ENCODE results near the gene SBF2.
"Not testable (repeated sequence)": the region's sequence is repeated elsewhere in the genome, so short reads cannot be mapped to it uniquely, and the experiment has no call there.

SBF2 gene

GRCh38 chr11:9943386-9944110 is 350.5 kb downstream of the SBF2 start:
- no peak for DNase-seq

GRCh38 chr11:9941991-9942390 is 352.0 kb downstream of the SBF2 start:
- no peak for DNase-seq

- DNase-seq, result not testable (repeated sequence)
Measured at GRCh38 chr11:9939150-9939549, 354.9 kb downstream of the SBF2 start.

- DNase-seq, result no peak
Measured at GRCh38 chr11:9936754-9937153, 357.3 kb downstream of the SBF2 start.

- DNase-seq, result not testable (repeated sequence)
Measured at GRCh38 chr11:9932843-9933242, 361.2 kb downstream of the SBF2 start.

GRCh38 chr11:9930562-9931331 is 363.3 kb downstream of the SBF2 start:
- not testable (repeated sequence) for DNase-seq

GRCh38 chr11:9927670-9928069 is 366.3 kb downstream of the SBF2 start:
- no peak for DNase-seq

GRCh38 chr11:9923280-9923679 is 370.7 kb downstream of the SBF2 start:
- DNase-seq, result no peak

GRCh38 chr11:9922806-9923205 is 371.2 kb downstream of the SBF2 start:
- DNase-seq, result no peak

GRCh38 chr11:9916480-9916879 is 377.5 kb downstream of the SBF2 start:
- DNase-seq, result no peak

- no peak for DNase-seq
Measured at GRCh38 chr11:9914064-9914463, 380.0 kb downstream of the SBF2 start.

GRCh38 chr11:9905960-9906791 is 387.8 kb downstream of the SBF2 start:
- DNase-seq, result no peak

- no peak for DNase-seq
Measured at GRCh38 chr11:9905501-9905951, 388.5 kb downstream of the SBF2 start.

GRCh38 chr11:9903579-9903978 is 390.4 kb downstream of the SBF2 start:
- no peak for DNase-seq

GRCh38 chr11:9901943-9902342 is 392.1 kb downstream of the SBF2 start:
- DNase-seq, result no peak

- not testable (repeated sequence) for DNase-seq
Measured at GRCh38 chr11:9900253-9900652, 393.8 kb downstream of the SBF2 start.

GRCh38 chr11:9899676-9900075 is 394.3 kb downstream of the SBF2 start:
- DNase-seq, result no peak

- DNase-seq, result no peak
Measured at GRCh38 chr11:9896902-9897301, 397.1 kb downstream of the SBF2 start.

- DNase-seq, result no peak
Measured at GRCh38 chr11:9895006-9895405, 399.0 kb downstream of the SBF2 start.

GRCh38 chr11:9893474-9893873 is 400.5 kb downstream of the SBF2 start:
- DNase-seq, result no peak

GRCh38 chr11:9888938-9889337 is 405.1 kb downstream of the SBF2 start:
- DNase-seq, result no peak

- no peak for DNase-seq
Measured at GRCh38 chr11:9887472-9887871, 406.5 kb downstream of the SBF2 start.

GRCh38 chr11:9886595-9886994 is 407.4 kb downstream of the SBF2 start:
- no peak for DNase-seq

All from stimulated activated CD4-positive, alpha-beta T cell treated with anti-CD3 and anti-CD28 coated beads, Interleukin-4, amount 100 ng/mL, for 4 hours (primary cell).